ENCODE measurements around the gene TTLL12. TPM values are rescaled to one million over a fixed set of nuclear protein-coding genes. Genes with fewer than 3 reads are reported as not detected.

TTLL12 gene
- total RNA-seq, 1 experiment from 2014 or later: 63.4 TPM

- intact Hi-C loops (cut with micrococcal nuclease; ENCODE audit: unreplicated experiment): no loop called here
- no peaks in the 10 kb centered on the region for H3K9me3 Mint-ChIP-seq (ENCODE audit: low read depth, unreplicated experiment)
- H3K36me3 Mint-ChIP-seq (ENCODE audit: insufficient read depth, unreplicated experiment): peaks cover 53% of the 10 kb centered on the region
- no TSS peak for BruUV-seq (replicated peaks)
- no peak overlapping the region for H3K4me3 Mint-ChIP-seq (ENCODE audit: low read depth, unreplicated experiment)
- CTCF ChIA-PET: interaction anchor here (1.0 kb wide), 1 partner anchor 16 kb away, joined by 3 read pairs; no protein-coding TSS in a partner anchor
- no peak for TF ChIP-seq CTCF (IDR thresholded peaks at IDR 0.05; ENCODE audit: unreplicated experiment)
- no peak overlapping the region for H3K27ac Mint-ChIP-seq (ENCODE audit: unreplicated experiment)
- H3K27me3 Mint-ChIP-seq (ENCODE audit: unreplicated experiment): no peaks in the 10 kb centered on the region
- no peaks in the 10 kb centered on the region for H3K4me1 Mint-ChIP-seq (ENCODE audit: low read depth, unreplicated experiment)
- DNase-seq: no peak
Measured at GRCh38 chr22:43174941-43175531, 11.9 kb downstream of the TTLL12 start.

GRCh38 chr22:43173976-43174720 is 12.8 kb downstream of the TTLL12 start:
- no peak overlapping the region for H3K27ac Mint-ChIP-seq (ENCODE audit: unreplicated experiment)
- no peak for DNase-seq
- no peaks in the 10 kb centered on the region for H3K4me1 Mint-ChIP-seq (ENCODE audit: low read depth, unreplicated experiment)
- no TSS peak for BruUV-seq (replicated peaks)
- no peak for TF ChIP-seq CTCF (IDR thresholded peaks at IDR 0.05; ENCODE audit: unreplicated experiment)
- intact Hi-C loops (cut with micrococcal nuclease; ENCODE audit: unreplicated experiment): no loop called here
- H3K9me3 Mint-ChIP-seq (ENCODE audit: low read depth, unreplicated experiment): no peaks in the 10 kb centered on the region
- H3K36me3 Mint-ChIP-seq (ENCODE audit: insufficient read depth, unreplicated experiment): peaks cover 58% of the 10 kb centered on the region
- CTCF ChIA-PET: interaction anchor here (1.0 kb wide), 1 partner anchor 15 kb away, joined by 3 read pairs; no protein-coding TSS in a partner anchor
- no peak overlapping the region for H3K4me3 Mint-ChIP-seq (ENCODE audit: low read depth, unreplicated experiment)
- H3K27me3 Mint-ChIP-seq (ENCODE audit: unreplicated experiment): no peaks in the 10 kb centered on the region

GRCh38 chr22:43173566-43173965 is 13.4 kb downstream of the TTLL12 start:
- Mint-ChIP-seq H3K27ac (ENCODE audit: unreplicated experiment) (no peak overlapping the region), H3K9me3 (ENCODE audit: low read depth, unreplicated experiment) (no peaks in the 10 kb centered on the region), H3K36me3 (ENCODE audit: insufficient read depth, unreplicated experiment) (peaks cover 58% of the 10 kb centered on the region), H3K27me3 (ENCODE audit: unreplicated experiment) (no peaks in the 10 kb centered on the region), H3K4me1 (ENCODE audit: low read depth, unreplicated experiment) (no peaks in the 10 kb centered on the region), H3K4me3 (ENCODE audit: low read depth, unreplicated experiment) (no peak overlapping the region)
- no peak for TF ChIP-seq CTCF (IDR thresholded peaks at IDR 0.05; ENCODE audit: unreplicated experiment)
- no peak for DNase-seq
- no TSS peak for BruUV-seq (replicated peaks)
- intact Hi-C loops (cut with micrococcal nuclease; ENCODE audit: unreplicated experiment): no loop called here
- CTCF ChIA-PET: no interaction called here

- H3K27ac Mint-ChIP-seq (ENCODE audit: unreplicated experiment): no peak overlapping the region
- no TSS peak for BruUV-seq (replicated peaks)
- H3K4me1 Mint-ChIP-seq (ENCODE audit: low read depth, unreplicated experiment): no peaks in the 10 kb centered on the region
- H3K4me3 Mint-ChIP-seq (ENCODE audit: low read depth, unreplicated experiment): no peak overlapping the region
- no peaks in the 10 kb centered on the region for H3K9me3 Mint-ChIP-seq (ENCODE audit: low read depth, unreplicated experiment)
- H3K27me3 Mint-ChIP-seq (ENCODE audit: unreplicated experiment): no peaks in the 10 kb centered on the region
- no peak for DNase-seq
- intact Hi-C loops (cut with micrococcal nuclease; ENCODE audit: unreplicated experiment): no loop called here
- CTCF ChIA-PET: interaction anchor here (0.7 kb wide), 1 partner anchor 508 kb away, joined by 3 read pairs; no protein-coding TSS in a partner anchor
- no peak for TF ChIP-seq CTCF (IDR thresholded peaks at IDR 0.05; ENCODE audit: unreplicated experiment)
- H3K36me3 Mint-ChIP-seq (ENCODE audit: insufficient read depth, unreplicated experiment): peaks cover 68% of the 10 kb centered on the region
Measured at GRCh38 chr22:43172191-43172590, 14.7 kb downstream of the TTLL12 start.

All from Calu3 (cell line).